Left ventricle myocardium inferior (tissue), 1 donor: ENCODE measurements around the gene SHB. TPM values are rescaled to one million over a fixed set of nuclear protein-coding genes. Genes with fewer than 3 reads are reported as not detected.

Experiments used
- DNase-seq: peaks from one replicate; pipeline ENCODE4 v3.0.0-alpha.2; 2020
- H3K27ac ChIP-seq: fragments of 200-600 bp; replicated peaks from 2 replicates; pipeline ENCODE4 v1.8.0; 2021
- H3K27me3 ChIP-seq: fragments of 200-600 bp; 2 replicates; pipeline ENCODE4 v1.8.0; 2021; ENCODE audit warnings: low read depth
- H3K36me3 ChIP-seq: fragments of 200-600 bp; 2 replicates; pipeline ENCODE4 v1.8.0; 2021
- H3K4me1 ChIP-seq: fragments of 200-600 bp; 2 replicates; pipeline ENCODE4 v1.8.0; 2021
- H3K4me3 ChIP-seq: fragments of 200-600 bp; 2 replicates; pipeline ENCODE4 v1.8.0; 2021; ENCODE audit warnings: mild to moderate bottlenecking, moderate library complexity
- H3K9me3 ChIP-seq: fragments of 200-600 bp; replicated peaks from 2 replicates; pipeline ENCODE4 v1.8.0; 2021
- CTCF ChIP-seq: fragments of 200-600 bp; IDR thresholded peaks from 2 replicates; pipeline ENCODE4 v1.8.0; 2021; ENCODE audit warnings: antibody characterized with exemption, mild to moderate bottlenecking, borderline replicate concordance
- intact Hi-C: fragments of 100-400 bp; cut with micrococcal nuclease; formaldehyde crosslinking; loops from one replicate; pipeline ENCODE4 v1.11.0; 2022
- total RNA-seq: library from RNA; stranded (reverse); fragmentation: NEBNext Ultra II Directional; extraction: Animal tissue kit (Norgen Biotek cat#: 25700); gene quantifications from one replicate; pipeline ENCODE4 v1.2.1, GENCODE V29; 2021
- donor health status: DM: no; HTN: yes; CAD: no; lungs with severe emphysema.

Gene SHB
- total RNA-seq, 1 donor from 2014 or later, result 19.4 TPM

- H3K4me1 ChIP-seq, result peaks cover 52% of the 10 kb centered on the region
- DNase-seq, result no peak
- H3K27me3 ChIP-seq, result no peaks in the 10 kb centered on the region
- intact Hi-C loops, result no loop called here
- peaks cover 12% of the 10 kb centered on the region for H3K36me3 ChIP-seq
- TF ChIP-seq CTCF, result no peak
- H3K27ac ChIP-seq, result peak overlapping the region; percentile 87
- H3K9me3 ChIP-seq, result no peaks in the 10 kb centered on the region
- peak overlapping the region; percentile 27 for H3K4me3 ChIP-seq
These were observed 153.0 kb downstream of the SHB start for GRCh38 chr9:37915911-37916470.

GRCh38 chr9:37914701-37915358 is 154.2 kb downstream of the SHB start:
- peak overlapping the region; percentile 87 for H3K27ac ChIP-seq
- no peak for TF ChIP-seq CTCF

GRCh38 chr9:37914154-37914551 is 154.9 kb downstream of the SHB start:
- H3K36me3 ChIP-seq, result peaks cover 7% of the 10 kb centered on the region
- H3K9me3 ChIP-seq, result no peaks in the 10 kb centered on the region
- intact Hi-C loops, result loop anchor here (5.0 kb wide), 2 partner anchors 248 to 453 kb away; no protein-coding TSS in a partner anchor
- H3K27ac ChIP-seq, result no peak overlapping the region
- H3K4me3 ChIP-seq, result no peak overlapping the region
- DNase-seq, result no peak
- H3K27me3 ChIP-seq, result no peaks in the 10 kb centered on the region
- no peak for TF ChIP-seq CTCF
- peaks cover 48% of the 10 kb centered on the region for H3K4me1 ChIP-seq

More at GRCh38 chr9:37914701-37915358, 154.2 kb downstream of the SHB start:
- Histone ChIP-seq H3K36me3 (peaks cover 12% of the 10 kb centered on the region), H3K27me3 (no peaks in the 10 kb centered on the region), H3K4me1 (peaks cover 48% of the 10 kb centered on the region), H3K9me3 (no peaks in the 10 kb centered on the region), H3K4me3 (no peak overlapping the region)
- no peak for DNase-seq
- intact Hi-C loops, result loop anchor here (5.0 kb wide), 2 partner anchors 247 to 452 kb away; no protein-coding TSS in a partner anchor

- peak; percentile 98 for TF ChIP-seq CTCF
- intact Hi-C loops, result loop anchor here (5.0 kb wide), 2 partner anchors 249 to 454 kb away; no protein-coding TSS in a partner anchor
- Histone ChIP-seq H3K4me3 (no peak overlapping the region), H3K27me3 (no peaks in the 10 kb centered on the region), H3K4me1 (peaks cover 48% of the 10 kb centered on the region), H3K27ac (no peak overlapping the region), H3K9me3 (no peaks in the 10 kb centered on the region), H3K36me3 (peaks cover 2% of the 10 kb centered on the region)
- peak; percentile 67 for DNase-seq
These were observed 155.4 kb downstream of the SHB start for GRCh38 chr9:37913480-37914153.

GRCh38 chr9:37911271-37911681 is 157.8 kb downstream of the SHB start:
- Histone ChIP-seq H3K36me3 (no peaks in the 10 kb centered on the region), H3K4me1 (peaks cover 31% of the 10 kb centered on the region), H3K27ac (no peak overlapping the region), H3K4me3 (no peak overlapping the region), H3K27me3 (no peaks in the 10 kb centered on the region), H3K9me3 (no peaks in the 10 kb centered on the region)
- intact Hi-C loops, result loop anchor here (5.0 kb wide), 2 partner anchors 251 to 456 kb away; no protein-coding TSS in a partner anchor
- DNase-seq, result no peak
- TF ChIP-seq CTCF, result no peak
